Measurements from ENCODE around the gene GYG2.

GYG2 gene

GRCh38 chrX:2819345-2820135 is 9.2 kb upstream of the GYG2 start:
- DNase-seq: no peak

GRCh38 chrX:2820136-2820771 is 8.5 kb upstream of the GYG2 start:
- DNase-seq: no peak

GRCh38 chrX:2823795-2824386 is 4.8 kb upstream of the GYG2 start:
- no peak for DNase-seq

- no peak for DNase-seq
Measured at GRCh38 chrX:2824886-2825285, 3.8 kb upstream of the GYG2 start.

GRCh38 chrX:2828959-2829411 is 255 bp downstream of the GYG2 start:
- DNase-seq: no peak

GRCh38 chrX:2829469-2830246 is 928 bp downstream of the GYG2 start:
- no peak for DNase-seq

- DNase-seq: no peak
Measured at GRCh38 chrX:2831471-2832228, 2.9 kb downstream of the GYG2 start.

GRCh38 chrX:2837961-2838360 is 9.2 kb downstream of the GYG2 start:
- DNase-seq: no peak

- no peak for DNase-seq
Measured at GRCh38 chrX:2840961-2841360, 12.2 kb downstream of the GYG2 start.

- DNase-seq: no peak
Measured at GRCh38 chrX:2841537-2841936, 12.8 kb downstream of the GYG2 start.

- no peak for DNase-seq
Measured at GRCh38 chrX:2846992-2847391, 18.3 kb downstream of the GYG2 start.

- DNase-seq: no peak
Measured at GRCh38 chrX:2848871-2849301, 20.2 kb downstream of the GYG2 start.

- DNase-seq: no peak
Measured at GRCh38 chrX:2854918-2855317, 26.2 kb downstream of the GYG2 start.

GRCh38 chrX:2855761-2856160 is 27.0 kb downstream of the GYG2 start:
- DNase-seq: no peak

GRCh38 chrX:2857566-2857965 is 28.8 kb downstream of the GYG2 start:
- no peak for DNase-seq

- DNase-seq: no peak
Measured at GRCh38 chrX:2859197-2859797, 30.6 kb downstream of the GYG2 start.

- no peak for DNase-seq
Measured at GRCh38 chrX:2862404-2862803, 33.7 kb downstream of the GYG2 start.

GRCh38 chrX:2863646-2864045 is 34.9 kb downstream of the GYG2 start:
- no peak for DNase-seq

GRCh38 chrX:2867206-2867605 is 38.5 kb downstream of the GYG2 start:
- no peak for DNase-seq

GRCh38 chrX:2870650-2871049 is 41.9 kb downstream of the GYG2 start:
- DNase-seq: no peak

GRCh38 chrX:2871831-2872230 is 43.1 kb downstream of the GYG2 start:
- DNase-seq: no peak

GRCh38 chrX:2872671-2873277 is 44.0 kb downstream of the GYG2 start:
- no peak for DNase-seq
